H1 (cell line): Measurements from ENCODE around the gene RNASE12. TPM values are rescaled to one million over a fixed set of nuclear protein-coding genes. Genes with fewer than 3 reads are reported as not detected.
"Not testable (repeated sequence)": the region's sequence is repeated elsewhere in the genome, so short reads cannot be mapped to it uniquely, and the experiment has no call there.

Source experiments
- CTCF ChIA-PET: fragments of 300-600 bp; sonication (Branson Sonifier 250); formaldehyde crosslinking; loops from one replicate; lab custom pipeline; 2021; ENCODE audit not compliant: partially characterized antibody; lab: Charles Lee
- POLR2A ChIA-PET: fragments of 300-600 bp; sonication (Branson Sonifier 250); formaldehyde crosslinking; loops from one replicate; lab custom pipeline; 2021; ENCODE audit warnings: inconsistent platforms; ENCODE audit not compliant: partially characterized antibody; lab: Charles Lee
- DNase-seq, 2 experiments: peaks; one replicate each; pipeline versions ENCODE4 v3.0.0 to v3.0.0-alpha.2; 2010 to 2022; ENCODE audit warnings: low spot score in 2 of 2, low read depth in 1 of 2, mixed read lengths in 1 of 2
- FAIRE-seq: peaks from 2 replicates; lab custom pipeline; 2011; peaks lifted over from hg19 to GRCh38; lab: Jason Lieb, UNC
- H2AFZ ChIP-seq: 2 replicates; pipeline ENCODE4 v1.8.1; 2012; ENCODE audit warnings: low read length, inconsistent platforms
- H2AK5ac ChIP-seq: 2 replicates; pipeline ENCODE4 v1.6.1; 2013; ENCODE audit warnings: low read depth, low read length
- H2BK120ac ChIP-seq: replicated peaks from 2 replicates; pipeline ENCODE3; 2013; ENCODE audit warnings: low read depth, low read length, inconsistent platforms
- H2BK12ac ChIP-seq: 2 replicates; pipeline ENCODE4 v1.6.1; 2013; ENCODE audit warnings: low read depth, low read length
- H2BK15ac ChIP-seq: 2 replicates; pipeline ENCODE4 v1.6.1; 2013; ENCODE audit warnings: low read length
- H2BK20ac ChIP-seq: 2 replicates; pipeline ENCODE4 v1.6.1; 2013; ENCODE audit warnings: low read length
- H2BK5ac ChIP-seq: 2 replicates; pipeline ENCODE4 v1.6.1; 2013; ENCODE audit warnings: low read depth, low read length
- H3K14ac ChIP-seq: 2 replicates; pipeline ENCODE4 v1.6.1; 2013; ENCODE audit warnings: inconsistent platforms; ENCODE audit not compliant: insufficient read length
- H3K18ac ChIP-seq: 2 replicates; pipeline ENCODE4 v1.6.1; 2013; ENCODE audit warnings: low read length; ENCODE audit errors: extremely low read depth
- H3K23ac ChIP-seq: 2 replicates; pipeline ENCODE4 v1.6.1; 2013; ENCODE audit warnings: inconsistent platforms; ENCODE audit not compliant: insufficient read length
- H3K23me2 ChIP-seq: 2 replicates; pipeline ENCODE4 v1.6.1; 2013; ENCODE audit warnings: low read depth, low read length
- H3K27ac ChIP-seq: 2 replicates; pipeline ENCODE4 v1.6.1; 2011; ENCODE audit warnings: low read depth, low read length, inconsistent platforms
- H3K27me3 ChIP-seq, 4 experiments: replicated peaks in 1 of 4; 1 replicate in 1 of 4; 2 replicates in 3 of 4; pipeline versions ENCODE4 v1.6.1 to v1.8.1; 2011 to 2013; ENCODE audit warnings: low read length in 3 of 4, mild to moderate bottlenecking in 3 of 4, inconsistent platforms in 2 of 4, mixed read lengths in 2 of 4, moderate library complexity in 1 of 4; ENCODE audit not compliant: control insufficient read depth in 3 of 4, insufficient read depth in 3 of 4; ENCODE audit errors: extremely low read depth in 1 of 4
- H3K36me3 ChIP-seq, 4 experiments: 2 replicates each; pipeline versions ENCODE4 v1.6.1 to v1.8.1; 2011 to 2013; ENCODE audit warnings: mild to moderate bottlenecking in 4 of 4, low read length in 3 of 4, moderate library complexity in 2 of 4, control low read depth in 1 of 4, inconsistent platforms in 1 of 4; ENCODE audit not compliant: insufficient read depth in 4 of 4, control insufficient read depth in 2 of 4
- H3K4ac ChIP-seq: replicated peaks from 2 replicates; pipeline ENCODE3; 2013; ENCODE audit warnings: low read length, low read depth, mixed read lengths, inconsistent platforms; ENCODE audit not compliant: insufficient read length
- H3K4me1 ChIP-seq, 4 experiments: replicated peaks in 1 of 4; 1 replicate in 1 of 4; 2 replicates in 3 of 4; pipeline versions ENCODE4 v1.6.1 to v1.8.1; 2011 to 2013; ENCODE audit warnings: low read length in 3 of 4, inconsistent platforms in 2 of 4, mixed read lengths in 1 of 4; ENCODE audit not compliant: insufficient read depth in 4 of 4, control insufficient read depth in 3 of 4
- H3K4me2 ChIP-seq, 2 experiments: 2 replicates each; pipeline versions ENCODE4 v1.6.1 to v1.8.1; 2011 to 2013; ENCODE audit warnings: low read depth in 2 of 2, low read length in 2 of 2, control low read depth in 1 of 2, inconsistent platforms in 1 of 2, mild to moderate bottlenecking in 1 of 2; ENCODE audit not compliant: insufficient read depth in 1 of 2
- H3K4me3 ChIP-seq, 4 experiments: fragments of 200-600, 300-600 bp in 1 of 4; sonication (generic), shearing (Covaris generic), sonication (Bioruptor Twin) in 1 of 4; 2 replicates each; pipeline versions ENCODE4 v1.5.1 to v1.8.1; 2011 to 2016; ENCODE audit warnings: low read length in 4 of 4, low read depth in 3 of 4, control low read depth in 2 of 4, inconsistent platforms in 2 of 4, mild to moderate bottlenecking in 2 of 4, mixed read lengths in 1 of 4, moderate library complexity in 1 of 4; ENCODE audit not compliant: insufficient read depth in 2 of 4; ENCODE audit errors: extremely low read depth in 1 of 4
- H3K56ac ChIP-seq: replicated peaks from 2 replicates; pipeline ENCODE3; 2013; ENCODE audit warnings: low read depth, mild to moderate bottlenecking, mixed read lengths, low read length, inconsistent platforms; ENCODE audit not compliant: insufficient read length
- H3K79me1 ChIP-seq: 2 replicates; pipeline ENCODE4 v1.6.1; 2013; ENCODE audit warnings: low read depth, low read length, control low read depth
- H3K79me2 ChIP-seq, 2 experiments: 2 replicates each; pipeline versions ENCODE4 v1.6.1 to v1.8.1; 2012 to 2013; ENCODE audit warnings: low read length in 2 of 2, mild to moderate bottlenecking in 2 of 2, inconsistent platforms in 1 of 2; ENCODE audit not compliant: insufficient read depth in 2 of 2, control insufficient read depth in 1 of 2
- H3K9ac ChIP-seq, 4 experiments: replicated peaks in 1 of 4; 1 replicate in 1 of 4; 2 replicates in 3 of 4; pipeline versions ENCODE4 v1.6.1 to v1.8.1; 2011 to 2013; ENCODE audit warnings: low read depth in 3 of 4, low read length in 3 of 4, control low read depth in 2 of 4, mild to moderate bottlenecking in 2 of 4, moderate library complexity in 2 of 4, inconsistent platforms in 1 of 4; ENCODE audit errors: extremely low read depth in 1 of 4
- H3K9me3 ChIP-seq, 2 experiments: 2 replicates each; pipeline versions ENCODE4 v1.6.1 to v1.8.1; 2012 to 2013; ENCODE audit warnings: mild to moderate bottlenecking in 2 of 2, moderate library complexity in 2 of 2, control low read depth in 1 of 2, inconsistent platforms in 1 of 2, low read depth in 1 of 2, low read length in 1 of 2, mixed read lengths in 1 of 2; ENCODE audit not compliant: insufficient read depth in 2 of 2
- H4K20me1 ChIP-seq, 2 experiments: replicated peaks in 1 of 2; 2 replicates each; pipeline versions ENCODE3 to v1.8.1; 2011 to 2013; ENCODE audit warnings: inconsistent platforms in 2 of 2, low read length in 2 of 2, mild to moderate bottlenecking in 1 of 2; ENCODE audit not compliant: insufficient read depth in 2 of 2, control insufficient read depth in 1 of 2
- H4K5ac ChIP-seq: 2 replicates; pipeline ENCODE4 v1.6.1; 2013; ENCODE audit warnings: low read length, low read depth, mixed read lengths, inconsistent platforms; ENCODE audit not compliant: insufficient read length
- H4K8ac ChIP-seq: 2 replicates; pipeline ENCODE4 v1.8.0; 2013; ENCODE audit warnings: mild to moderate bottlenecking, moderate library complexity, low read length, inconsistent platforms; ENCODE audit not compliant: insufficient read depth; ENCODE audit errors: extremely low read depth
- H4K91ac ChIP-seq: replicated peaks from 2 replicates; pipeline ENCODE3; 2013; ENCODE audit warnings: low read length, mixed read lengths, inconsistent platforms; ENCODE audit not compliant: insufficient read length
- WGBS, 2 experiments: shearing (Covaris generic) in 1 of 2; methylation state at CpG; one replicate each; pipeline versions ENCODE4 v1.1.6 to v1.1.7; 2013 to 2015; ENCODE audit warnings: low lambda C conversion rate in 2 of 2, mixed read lengths in 2 of 2, inconsistent platforms in 1 of 2, low coverage in 1 of 2, missing lambda C conversion rate in 1 of 2; ENCODE audit not compliant: insufficient replicate concordance in 2 of 2, insufficient coverage in 1 of 2, insufficient read length in 1 of 2; ENCODE audit errors: extremely low coverage in 1 of 2, missing lambda C conversion rate in 1 of 2; 5-methylcytosine and 5-hydroxymethylcytosine counted together
- polyA plus RNA-seq, 7 experiments: library from polyadenylated mRNA; depleted of rRNA in 3 of 7; stranded (reverse) in 5 of 7; unstranded in 2 of 7; fragments of >200 nt in 5 of 7; fragments of 200-250 nt in 2 of 7; gene quantifications; 1 replicate in 5 of 7; 2 replicates in 1 of 7; 4 replicates in 1 of 7; pipeline versions ENCODE4 v1.2.1 to v1.2.3, GENCODE V29; 2011 to 2013; ENCODE audit warnings: missing spikeins in 2 of 7, mixed read lengths in 2 of 7
- total RNA-seq: library from RNA; stranded (reverse); fragmentation: NEBNext Ultra II Directional; extraction: Animal tissue kit (Norgen Biotek cat#: 25700); gene quantifications from 2 replicates; pipeline ENCODE4 v1.2.1, GENCODE V29; 2021

RNASE12 gene
- total and polyA plus RNA-seq, 2 of the 8 experiments (the other 6 are each of a cell fraction or from before 2014, with no cell fraction given): not detected

DNA sequence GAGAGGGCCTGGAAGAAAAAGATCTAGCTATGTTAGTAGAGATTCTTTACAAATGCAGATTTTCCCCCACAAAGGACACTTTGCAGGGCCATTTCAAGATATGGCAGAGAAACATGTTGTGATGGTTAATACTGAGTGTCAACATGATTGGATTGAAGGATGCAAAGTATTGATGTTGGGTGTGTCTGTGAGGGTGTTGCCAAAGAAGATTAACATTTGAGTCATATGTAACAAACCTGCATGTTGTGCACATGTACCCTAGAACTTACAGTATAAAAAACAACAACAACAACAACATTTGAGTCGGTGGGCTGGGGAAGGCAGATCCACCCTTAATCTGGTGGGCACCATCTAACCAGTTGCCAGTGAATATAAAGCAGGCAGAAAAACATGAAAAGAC lies 24.0 kb downstream of the RNASE12 start:
- H3K27me3 ChIP-seq, H3K23me2 ChIP-seq, H2BK5ac ChIP-seq, H3K4me1 ChIP-seq, H2AK5ac ChIP-seq, CTCF ChIA-PET, H3K79me1 ChIP-seq, H2BK20ac ChIP-seq, H3K18ac ChIP-seq, H4K91ac ChIP-seq, H2BK12ac ChIP-seq, POLR2A ChIA-PET, H3K27ac ChIP-seq, DNase-seq, H2BK15ac ChIP-seq, FAIRE-seq, H3K4me2 ChIP-seq, H3K36me3 ChIP-seq, H2AFZ ChIP-seq, H3K14ac ChIP-seq, H4K20me1 ChIP-seq, H3K79me2 ChIP-seq, H2BK120ac ChIP-seq, H4K5ac ChIP-seq, H3K4me3 ChIP-seq, H3K4ac ChIP-seq, H4K8ac ChIP-seq, H3K9ac ChIP-seq, H3K23ac ChIP-seq, H3K56ac ChIP-seq: not testable (repeated sequence)
- H3K9me3 ChIP-seq: peaks cover 16 to 17% of the 10 kb centered on the region in 2 experiments
- WGBS, 2 experiments: 86% methylated on average over 1 of the region's 1 CpG; no CpG with 5 or more reads in 1 of the 2 experiments
